Subcutaneous adipose tissue (tissue), 4 donors: ENCODE measurements around the gene MC1R. TPM values are rescaled to one million over a fixed set of nuclear protein-coding genes. Genes with fewer than 3 reads are reported as not detected.

Source experiments
- total RNA-seq, 4 donors: library from RNA; depleted of rRNA; stranded (reverse); fragments of >200 nt; gene quantifications; one replicate each; pipeline ENCODE4 v1.1.0, GENCODE V29; 2016
- TF ChIP-seq, protein P1 (sequence below): fragments of 450-650 bp; IDR thresholded peaks from one replicate; pipeline ENCODE4 v1.5.1; 2016; ENCODE audit warnings: low read depth, mild to moderate bottlenecking, control low read depth, antibody characterized with exemption, moderate library complexity

Gene MC1R
- total RNA-seq, 4 donors from 2014 or later, result 0.98 to 5.3 (median 3.8) TPM

DNA sequence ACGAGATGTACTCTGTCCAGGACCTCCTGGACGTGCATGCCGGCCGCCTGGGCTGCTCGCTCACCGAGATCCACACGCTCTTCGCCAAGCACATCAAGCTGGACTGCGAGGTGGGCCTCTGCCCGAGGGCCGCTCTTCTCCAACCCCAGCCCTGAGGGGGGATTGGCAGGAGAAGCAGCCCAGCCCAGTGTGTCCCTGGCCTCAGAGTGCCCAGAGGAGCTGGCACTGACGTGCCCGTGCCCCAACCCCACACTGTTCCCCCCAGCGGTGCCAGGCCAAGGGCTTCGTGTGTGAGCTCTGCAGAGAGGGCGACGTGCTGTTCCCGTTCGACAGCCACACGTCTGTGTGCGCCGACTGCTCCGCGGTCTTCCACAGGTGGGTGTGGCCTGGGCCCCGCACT is 45.5 kb downstream of the MC1R start:
- TF ChIP-seq, protein P1, sequence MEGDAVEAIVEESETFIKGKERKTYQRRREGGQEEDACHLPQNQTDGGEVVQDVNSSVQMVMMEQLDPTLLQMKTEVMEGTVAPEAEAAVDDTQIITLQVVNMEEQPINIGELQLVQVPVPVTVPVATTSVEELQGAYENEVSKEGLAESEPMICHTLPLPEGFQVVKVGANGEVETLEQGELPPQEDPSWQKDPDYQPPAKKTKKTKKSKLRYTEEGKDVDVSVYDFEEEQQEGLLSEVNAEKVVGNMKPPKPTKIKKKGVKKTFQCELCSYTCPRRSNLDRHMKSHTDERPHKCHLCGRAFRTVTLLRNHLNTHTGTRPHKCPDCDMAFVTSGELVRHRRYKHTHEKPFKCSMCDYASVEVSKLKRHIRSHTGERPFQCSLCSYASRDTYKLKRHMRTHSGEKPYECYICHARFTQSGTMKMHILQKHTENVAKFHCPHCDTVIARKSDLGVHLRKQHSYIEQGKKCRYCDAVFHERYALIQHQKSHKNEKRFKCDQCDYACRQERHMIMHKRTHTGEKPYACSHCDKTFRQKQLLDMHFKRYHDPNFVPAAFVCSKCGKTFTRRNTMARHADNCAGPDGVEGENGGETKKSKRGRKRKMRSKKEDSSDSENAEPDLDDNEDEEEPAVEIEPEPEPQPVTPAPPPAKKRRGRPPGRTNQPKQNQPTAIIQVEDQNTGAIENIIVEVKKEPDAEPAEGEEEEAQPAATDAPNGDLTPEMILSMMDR, result no peak

- TF ChIP-seq, protein P1, result no peak
Observed at GRCh38 chr16:89965447-89966225, 47.0 kb downstream of the MC1R start.

- TF ChIP-seq, protein P1, result no peak
Observed at GRCh38 chr16:89966756-89967155, 48.1 kb downstream of the MC1R start.

DNA sequence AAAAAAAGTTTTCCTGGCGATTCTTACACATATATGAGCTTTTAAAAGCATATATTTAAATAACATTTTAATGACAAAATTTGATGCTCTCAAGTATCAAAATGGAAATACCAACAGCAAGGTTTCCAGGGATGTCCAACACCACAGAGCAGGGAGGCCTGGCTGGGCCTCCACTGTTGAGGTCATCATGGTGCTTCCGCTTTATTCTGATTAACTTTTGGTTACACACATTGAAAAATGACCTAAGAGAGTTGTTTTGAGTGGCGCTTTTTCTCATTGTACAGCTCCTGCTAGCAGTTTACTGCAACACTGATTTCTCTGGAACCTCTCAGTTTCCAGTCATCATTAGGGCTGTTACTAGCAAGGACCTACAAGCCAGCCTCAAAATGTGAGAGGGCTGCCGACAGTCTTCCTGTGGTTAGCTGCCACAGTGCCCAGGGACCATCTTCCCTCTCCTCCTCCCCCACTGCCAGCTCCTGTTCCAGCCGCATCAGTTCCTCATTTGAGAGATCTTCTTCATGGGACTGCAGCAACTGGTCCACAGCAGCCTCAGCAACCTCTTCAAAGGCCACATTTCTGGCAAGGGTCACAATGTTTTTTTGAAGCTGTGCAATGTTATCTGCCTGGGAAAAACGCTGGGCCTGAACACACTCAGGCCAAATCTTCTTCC is 51.2 kb downstream of the MC1R start:
- TF ChIP-seq, protein P1, result no peak

Other genes starting within 250 kb of the MC1R start
- 10 to 100 TPM; 15.0 to 38.4 (median 29.0) TPM for gene CDK10, start 232.2 kb upstream of the MC1R start, total RNA-seq
- 10 to 100 TPM in 2 of 4 donors, 1 to 10 TPM in 2; 7.7 to 10.7 (median 9.4) TPM for gene SPATA2L, start 217.2 kb upstream of the MC1R start, total RNA-seq
- gene VPS9D1, start 198.0 kb upstream of the MC1R start, total RNA-seq, result 10 to 100 TPM in 1 of 4 donors, 1 to 10 TPM in 3; 1.5 to 10.5 (median 3.6) TPM
- gene ZNF276, start 197.3 kb upstream of the MC1R start, total RNA-seq, result 10 to 100 TPM; 10.9 to 39.6 (median 22.2) TPM
- gene FANCA, start 102.2 kb upstream of the MC1R start, total RNA-seq, result 1 to 10 TPM; 2.1 to 9.5 (median 3.7) TPM
- gene SPIRE2, start 90.4 kb upstream of the MC1R start, total RNA-seq, result 1 to 10 TPM; 1.1 to 5.1 (median 3.0) TPM
- 100 to 1,000 TPM; 147 to 240 (median 148) TPM for gene TCF25, start 45.3 kb upstream of the MC1R start, total RNA-seq
- gene TUBB3, start 4.5 kb downstream of the MC1R start, total RNA-seq, result 1 to 10 TPM in 2 of 4 donors, not detected in 2; 1.8 to 7.0 TPM
- 10 to 100 TPM; 45.7 to 95.4 (median 74.2) TPM for gene DEF8, start 29.9 kb downstream of the MC1R start, total RNA-seq
- gene DBNDD1, start 100.6 kb downstream of the MC1R start, total RNA-seq, result 1 to 10 TPM in 2 of 4 donors, not detected in 2; 1.3 to 1.4 TPM
- not detected for gene PRDM7, start 158.5 kb downstream of the MC1R start, total RNA-seq